Activated T-helper 1 cell treated with anti-CD3 and anti-CD28 coated beads, Interleukin-12 subunit alpha, Interleukin-12 subunit beta, Interleukin-2, Interleukin-4 antibody, amounts not matched to agents 30 ng/mL and 10 ng/mL and 1 ng/mL, durations not matched to agents 14 hours and 24 hours and 36 hours (primary cell): Measurements from ENCODE around the gene HLCS. TPM values are rescaled to one million over a fixed set of nuclear protein-coding genes. Genes with fewer than 3 reads are reported as not detected.
"Not testable (repeated sequence)": the region's sequence is repeated elsewhere in the genome, so short reads cannot be mapped to it uniquely, and the experiment has no call there.

Source experiments
- DNase-seq: peaks from one replicate; pipeline ENCODE4 v3.0.0; 2021; ENCODE audit warnings: low spot score
- H3K27ac Mint-ChIP-seq: one replicate; pipeline ENCODE4 v1.8.0; 2021; ENCODE audit warnings: mild to moderate bottlenecking, mixed read lengths
- H3K27me3 Mint-ChIP-seq: one replicate; pipeline ENCODE4 v1.8.0; 2022; ENCODE audit warnings: mild to moderate bottlenecking, moderate library complexity, mixed read lengths; ENCODE audit not compliant: insufficient read depth
- H3K36me3 Mint-ChIP-seq: one replicate; pipeline ENCODE4 v1.8.0; 2021; ENCODE audit warnings: low read depth, mixed read lengths
- H3K4me1 Mint-ChIP-seq: one replicate; pipeline ENCODE4 v1.8.0; 2021; ENCODE audit warnings: low read depth, mixed read lengths
- H3K4me3 Mint-ChIP-seq: one replicate; pipeline ENCODE4 v1.8.0; 2021; ENCODE audit warnings: mild to moderate bottlenecking, moderate library complexity, mixed read lengths
- H3K9me3 Mint-ChIP-seq: one replicate; pipeline ENCODE4 v1.8.0; 2021; ENCODE audit warnings: mixed read lengths
- intact Hi-C: fragments of 100-400 bp; cut with micrococcal nuclease; formaldehyde crosslinking; loops from one replicate; pipeline ENCODE4 v1.15.1; 2024
- total RNA-seq: library from RNA; stranded (reverse); gene quantifications from 2 replicates; pipeline ENCODE4 v1.2.3, GENCODE V29; 2022

Gene HLCS
- total RNA-seq, 1 donor from 2014 or later, result 15.8 TPM

GRCh38 chr21:36828891-36829515 is 137.5 kb downstream of the HLCS start:
- H3K36me3 Mint-ChIP-seq, result no peaks in the 10 kb centered on the region
- no peaks in the 10 kb centered on the region for H3K9me3 Mint-ChIP-seq
- H3K27ac Mint-ChIP-seq, result no peak overlapping the region
- intact Hi-C loops, result no loop called here
- no peaks in the 10 kb centered on the region for H3K27me3 Mint-ChIP-seq
- H3K4me3 Mint-ChIP-seq, result no peak overlapping the region
- no peak for DNase-seq
- H3K4me1 Mint-ChIP-seq, result no peaks in the 10 kb centered on the region

- intact Hi-C loops, result no loop called here
- Mint-ChIP-seq H3K9me3 (no peaks in the 10 kb centered on the region), H3K36me3 (no peaks in the 10 kb centered on the region), H3K27me3 (no peaks in the 10 kb centered on the region), H3K4me3 (no peak overlapping the region), H3K27ac (no peak overlapping the region), H3K4me1 (no peaks in the 10 kb centered on the region)
- DNase-seq, result no peak
Observed at GRCh38 chr21:36828208-36828607, 138.3 kb downstream of the HLCS start.

- Mint-ChIP-seq H3K4me1 (no peaks in the 10 kb centered on the region), H3K27me3 (no peaks in the 10 kb centered on the region), H3K4me3 (no peak overlapping the region), H3K36me3 (no peaks in the 10 kb centered on the region), H3K27ac (no peak overlapping the region), H3K9me3 (no peaks in the 10 kb centered on the region)
- DNase-seq, result no peak
- intact Hi-C loops, result no loop called here
Observed at GRCh38 chr21:36825658-36826057, 140.8 kb downstream of the HLCS start.

- no peak for DNase-seq
- Mint-ChIP-seq H3K4me1 (no peaks in the 10 kb centered on the region), H3K9me3 (no peaks in the 10 kb centered on the region), H3K36me3 (no peaks in the 10 kb centered on the region), H3K4me3 (no peak overlapping the region), H3K27me3 (no peaks in the 10 kb centered on the region), H3K27ac (no peak overlapping the region)
- intact Hi-C loops, result no loop called here
Observed at GRCh38 chr21:36821032-36821299, 145.5 kb downstream of the HLCS start.

- intact Hi-C loops, result no loop called here
- H3K27ac Mint-ChIP-seq, result no peak overlapping the region
- no peak overlapping the region for H3K4me3 Mint-ChIP-seq
- H3K4me1 Mint-ChIP-seq, result no peaks in the 10 kb centered on the region
- no peaks in the 10 kb centered on the region for H3K36me3 Mint-ChIP-seq
- H3K27me3 Mint-ChIP-seq, result no peaks in the 10 kb centered on the region
- no peak for DNase-seq
- H3K9me3 Mint-ChIP-seq, result no peaks in the 10 kb centered on the region
Observed at GRCh38 chr21:36820176-36821031, 146.1 kb downstream of the HLCS start.

- Mint-ChIP-seq H3K9me3 (no peaks in the 10 kb centered on the region), H3K27me3 (no peaks in the 10 kb centered on the region), H3K36me3 (no peaks in the 10 kb centered on the region), H3K27ac (no peak overlapping the region), H3K4me1 (no peaks in the 10 kb centered on the region), H3K4me3 (no peak overlapping the region)
- intact Hi-C loops, result no loop called here
- DNase-seq, result no peak
Observed at GRCh38 chr21:36817732-36818450, 148.6 kb downstream of the HLCS start.

GRCh38 chr21:36816561-36817130 is 149.8 kb downstream of the HLCS start:
- Mint-ChIP-seq H3K4me1 (no peaks in the 10 kb centered on the region), H3K4me3 (no peak overlapping the region), H3K27me3 (no peaks in the 10 kb centered on the region), H3K9me3 (no peaks in the 10 kb centered on the region), H3K27ac (no peak overlapping the region), H3K36me3 (no peaks in the 10 kb centered on the region)
- intact Hi-C loops, result no loop called here
- no peak for DNase-seq

GRCh38 chr21:36816026-36816425 is 150.4 kb downstream of the HLCS start:
- H3K9me3 Mint-ChIP-seq, intact Hi-C loops, H3K27me3 Mint-ChIP-seq, H3K27ac Mint-ChIP-seq, H3K4me1 Mint-ChIP-seq, H3K4me3 Mint-ChIP-seq, H3K36me3 Mint-ChIP-seq, DNase-seq: not testable (repeated sequence)

- no peak for DNase-seq
- no peaks in the 10 kb centered on the region for H3K27me3 Mint-ChIP-seq
- intact Hi-C loops, result no loop called here
- H3K9me3 Mint-ChIP-seq, result no peaks in the 10 kb centered on the region
- H3K27ac Mint-ChIP-seq, result no peak overlapping the region
- no peak overlapping the region for H3K4me3 Mint-ChIP-seq
- H3K4me1 Mint-ChIP-seq, result no peaks in the 10 kb centered on the region
- H3K36me3 Mint-ChIP-seq, result no peaks in the 10 kb centered on the region
Observed at GRCh38 chr21:36815284-36815683, 151.2 kb downstream of the HLCS start.

- no peak overlapping the region for H3K4me3 Mint-ChIP-seq
- H3K27me3 Mint-ChIP-seq, result no peaks in the 10 kb centered on the region
- H3K9me3 Mint-ChIP-seq, result no peaks in the 10 kb centered on the region
Observed at GRCh38 chr21:36813052-36813451, 153.4 kb downstream of the HLCS start.

GRCh38 chr21:36811762-36812161 is 154.7 kb downstream of the HLCS start:
- intact Hi-C loops, result no loop called here
- H3K4me1 Mint-ChIP-seq, result no peaks in the 10 kb centered on the region
- no peaks in the 10 kb centered on the region for H3K9me3 Mint-ChIP-seq
- H3K27me3 Mint-ChIP-seq, result no peaks in the 10 kb centered on the region
- DNase-seq, result no peak
- H3K4me3 Mint-ChIP-seq, result no peak overlapping the region
- no peaks in the 10 kb centered on the region for H3K36me3 Mint-ChIP-seq
- H3K27ac Mint-ChIP-seq, result no peak overlapping the region

More at GRCh38 chr21:36813052-36813451, 153.4 kb downstream of the HLCS start:
- DNase-seq, result no peak
- Mint-ChIP-seq H3K27ac (no peak overlapping the region), H3K4me1 (no peaks in the 10 kb centered on the region), H3K36me3 (no peaks in the 10 kb centered on the region)
- intact Hi-C loops, result no loop called here

GRCh38 chr21:36810443-36810842 is 156.0 kb downstream of the HLCS start:
- Mint-ChIP-seq H3K9me3 (no peaks in the 10 kb centered on the region), H3K36me3 (no peaks in the 10 kb centered on the region), H3K4me1 (no peaks in the 10 kb centered on the region), H3K27me3 (no peaks in the 10 kb centered on the region), H3K4me3 (no peak overlapping the region), H3K27ac (no peak overlapping the region)
- no peak for DNase-seq
- intact Hi-C loops, result no loop called here

- no peak for DNase-seq
- H3K36me3 Mint-ChIP-seq, result no peaks in the 10 kb centered on the region
- H3K4me3 Mint-ChIP-seq, result no peak overlapping the region
- H3K27me3 Mint-ChIP-seq, result no peaks in the 10 kb centered on the region
- H3K9me3 Mint-ChIP-seq, result no peaks in the 10 kb centered on the region
- intact Hi-C loops, result no loop called here
- no peak overlapping the region for H3K27ac Mint-ChIP-seq
- H3K4me1 Mint-ChIP-seq, result no peaks in the 10 kb centered on the region
Observed at GRCh38 chr21:36807422-36807928, 159.0 kb downstream of the HLCS start.
